HG03439 (cell line): ENCODE results near the gene MPPED2.
"Not testable (repeated sequence)": the region's sequence is repeated elsewhere in the genome, so short reads cannot be mapped to it uniquely, and the experiment has no call there.

ENCODE experiments used
- ATAC-seq: cut with Tn5 transposase; IDR thresholded peaks from one replicate; pipeline ENCODE4 v1.9.1; 2021; ENCODE audit warnings: mild to moderate bottlenecking, moderate library complexity; ENCODE audit not compliant: unreplicated experiment

Gene MPPED2

DNA sequence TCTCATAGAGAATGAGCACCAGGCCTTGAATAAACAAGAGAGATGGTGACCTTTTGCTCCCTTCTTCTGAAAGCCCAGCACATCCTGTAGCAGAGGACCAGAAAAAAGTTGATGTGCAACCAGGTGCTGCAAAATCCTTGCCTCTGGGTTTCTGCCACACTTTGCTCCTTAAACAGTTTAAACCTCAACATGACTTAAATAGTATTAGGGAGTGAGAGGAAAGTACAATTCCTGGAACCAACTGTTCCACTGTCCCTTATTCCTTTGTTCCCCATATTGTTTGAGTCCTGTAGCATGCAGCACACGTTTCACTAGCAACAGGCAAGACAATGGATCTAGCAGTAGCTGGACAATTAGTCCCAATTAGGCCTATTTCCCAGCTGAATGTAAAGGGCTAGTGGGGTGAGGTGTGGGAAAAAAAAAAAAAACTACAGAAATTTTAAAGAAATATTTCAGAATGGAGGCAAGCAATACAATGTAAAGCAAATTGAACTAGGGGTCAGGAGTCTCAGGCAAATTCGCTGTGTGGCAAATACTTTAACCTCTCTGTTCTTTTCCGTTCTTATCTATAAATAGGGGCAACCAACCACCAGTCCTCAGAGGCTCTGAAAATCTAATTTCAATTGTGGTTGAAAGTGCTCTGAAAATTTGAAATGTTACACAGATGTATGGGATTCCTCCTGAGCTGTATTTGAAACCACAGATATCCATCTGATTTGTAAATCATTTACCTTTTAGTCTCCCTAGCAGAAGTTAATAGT is 6.6 kb downstream of the MPPED2 start:
- ATAC-seq, result no peak

- no peak for ATAC-seq
Measured at GRCh38 chr11:30578406-30578805, 7.7 kb downstream of the MPPED2 start.

GRCh38 chr11:30573951-30574350 is 12.2 kb downstream of the MPPED2 start:
- no peak for ATAC-seq

- ATAC-seq, result no peak
Measured at GRCh38 chr11:30568931-30569330, 17.2 kb downstream of the MPPED2 start.

- ATAC-seq, result no peak
Measured at GRCh38 chr11:30567644-30568043, 18.5 kb downstream of the MPPED2 start.

DNA sequence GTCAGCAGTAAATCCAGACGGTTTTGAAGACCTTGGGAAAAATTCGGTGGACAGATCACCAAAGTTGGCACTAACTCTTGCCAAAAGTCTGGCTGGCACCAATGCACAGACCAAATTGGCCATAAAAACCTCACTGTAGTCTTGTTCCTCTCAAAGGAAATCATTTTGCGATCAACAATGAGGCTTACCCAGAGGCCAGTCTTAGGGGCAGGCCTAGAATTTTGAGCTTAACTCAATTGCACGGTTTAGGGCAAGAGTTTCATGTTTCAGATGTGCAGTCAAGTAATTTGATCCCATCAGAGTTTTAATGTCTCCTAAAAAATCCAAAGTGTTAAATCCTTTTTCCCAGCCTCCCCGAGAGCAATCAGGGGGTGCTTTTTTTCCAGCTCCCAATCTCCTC is 19.0 kb downstream of the MPPED2 start:
- ATAC-seq, result no peak

DNA sequence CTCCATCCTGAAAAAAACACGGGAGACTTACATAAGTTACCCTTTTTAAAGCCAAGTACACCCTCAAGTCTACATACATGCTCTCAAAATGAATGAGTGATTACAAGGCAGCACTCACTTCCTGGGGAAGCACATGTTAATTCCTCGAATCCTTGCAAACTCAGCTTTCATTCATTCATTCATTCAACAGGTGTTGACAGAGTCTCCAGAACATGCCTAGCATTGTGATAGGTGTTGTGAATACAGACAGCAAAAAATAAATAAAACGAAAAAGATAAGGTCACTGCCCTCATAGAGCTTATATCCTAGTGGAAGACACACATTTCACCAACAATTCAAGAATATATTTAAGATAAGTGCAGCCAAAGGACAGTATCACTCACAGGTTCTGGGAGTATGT is 19.7 kb downstream of the MPPED2 start:
- ATAC-seq, result no peak

DNA sequence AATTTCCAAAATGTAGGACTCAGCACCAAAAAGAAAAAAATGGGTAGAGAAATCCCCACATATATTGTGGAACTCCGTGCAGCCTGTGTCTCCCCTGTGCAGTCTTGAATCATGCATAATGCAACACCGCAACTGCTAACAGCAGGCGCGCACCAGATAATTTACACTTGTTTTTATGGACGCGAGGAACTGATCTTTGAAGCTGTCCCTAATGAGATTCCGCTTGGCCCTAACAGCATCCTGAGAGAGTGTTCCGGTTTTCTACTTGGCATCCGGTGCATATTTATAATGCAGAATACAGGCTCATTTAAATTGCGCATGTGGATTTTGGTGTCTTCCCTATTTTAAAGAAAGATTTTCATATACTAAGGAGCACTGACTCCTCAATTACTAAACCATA is 21.1 kb downstream of the MPPED2 start:
- ATAC-seq, result no peak

- ATAC-seq, result no peak
Measured at GRCh38 chr11:30561691-30562415, 24.3 kb downstream of the MPPED2 start.

DNA sequence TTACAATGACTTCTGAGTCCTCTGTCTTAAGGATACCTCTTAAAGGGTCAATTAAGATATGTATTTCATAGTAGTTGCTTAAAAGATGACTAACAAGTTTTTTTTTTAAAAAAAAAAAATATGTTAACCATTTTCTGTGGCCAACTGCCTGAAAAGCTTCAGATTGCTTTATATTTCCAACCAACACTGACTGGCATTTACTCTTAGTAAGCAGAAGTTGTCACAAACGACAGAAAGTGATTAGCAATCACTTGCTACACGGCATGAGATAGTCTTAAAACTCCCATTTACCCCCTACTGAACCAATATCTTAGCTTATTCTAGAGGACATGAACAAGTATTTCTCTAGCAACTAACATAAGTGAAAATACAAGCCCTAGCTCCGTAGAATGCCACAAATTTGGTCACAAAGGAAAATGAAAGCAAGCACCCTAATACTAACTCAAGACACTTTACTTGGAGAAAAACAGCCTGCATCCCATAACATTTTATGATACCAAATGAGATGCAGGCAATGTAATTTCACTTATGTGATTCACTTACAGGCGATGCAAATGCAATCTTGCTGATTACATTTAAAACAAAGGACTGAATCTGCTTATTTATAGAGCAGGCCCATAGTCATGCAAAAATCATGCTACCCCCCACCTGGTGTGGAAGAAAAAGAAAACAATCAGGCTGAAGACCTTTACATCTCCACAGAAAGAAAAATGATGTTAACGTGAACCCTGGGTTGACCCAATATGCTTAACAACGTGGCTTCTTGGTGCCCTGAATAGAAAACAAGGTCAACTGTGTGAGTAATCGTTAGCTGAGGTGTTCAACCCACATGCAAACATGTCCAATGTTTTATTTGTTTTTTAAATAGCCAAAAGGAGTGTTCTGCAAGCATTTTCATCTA is 25.7 kb downstream of the MPPED2 start:
- no peak for ATAC-seq

- ATAC-seq, result no peak
Measured at GRCh38 chr11:30559004-30559403, 27.1 kb downstream of the MPPED2 start.

GRCh38 chr11:30554587-30554986 is 31.6 kb downstream of the MPPED2 start:
- ATAC-seq, result not testable (repeated sequence)

GRCh38 chr11:30553521-30554110 is 32.5 kb downstream of the MPPED2 start:
- ATAC-seq, result no peak

- no peak for ATAC-seq
Measured at GRCh38 chr11:30552839-30553238, 33.3 kb downstream of the MPPED2 start.

DNA sequence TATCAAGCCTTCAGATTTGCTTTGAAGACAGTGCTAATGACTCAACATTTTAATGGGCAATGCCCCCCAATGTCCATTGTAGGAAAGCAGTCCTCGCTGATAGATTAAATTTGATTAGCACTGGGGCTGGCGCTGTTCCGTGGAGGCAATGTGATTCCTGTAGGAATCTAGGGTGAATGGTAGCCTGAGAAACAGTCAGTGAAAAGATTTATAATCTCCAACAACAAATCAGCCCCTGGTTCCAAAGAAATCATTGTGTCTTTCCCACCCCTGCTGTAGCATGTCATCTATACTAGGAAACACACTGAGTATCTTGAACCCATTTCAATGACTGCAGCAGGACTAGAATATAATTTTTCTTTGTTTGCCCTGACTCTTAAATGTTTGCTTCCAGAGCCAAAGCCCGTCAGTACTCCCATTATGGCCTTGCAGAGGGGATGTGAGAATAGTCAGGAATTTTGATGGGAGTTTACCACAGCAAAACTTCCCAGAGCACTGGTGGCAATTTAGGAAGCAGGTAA is 36.1 kb downstream of the MPPED2 start:
- ATAC-seq, result no peak

- no peak for ATAC-seq
Measured at GRCh38 chr11:30549565-30549964, 36.6 kb downstream of the MPPED2 start.

DNA sequence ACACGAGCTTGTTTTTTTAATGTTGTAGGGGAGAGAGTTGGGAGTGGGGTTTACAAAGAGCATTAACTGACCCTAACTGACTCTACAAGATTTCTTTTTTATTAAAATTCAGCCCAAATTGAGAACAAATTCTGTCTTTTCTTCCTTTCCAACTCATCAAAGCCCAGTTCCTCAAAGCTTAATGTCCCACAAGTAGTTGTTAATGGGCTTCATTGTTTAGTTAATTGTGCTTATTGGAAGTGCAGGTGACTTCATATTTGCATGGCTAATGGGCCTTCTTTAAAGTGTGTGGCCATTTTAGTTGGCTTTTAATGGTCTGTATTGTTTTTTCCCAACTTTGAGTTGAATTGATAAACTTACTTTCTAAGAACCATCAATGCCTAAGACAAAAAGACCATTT is 39.8 kb downstream of the MPPED2 start:
- ATAC-seq, result no peak

DNA sequence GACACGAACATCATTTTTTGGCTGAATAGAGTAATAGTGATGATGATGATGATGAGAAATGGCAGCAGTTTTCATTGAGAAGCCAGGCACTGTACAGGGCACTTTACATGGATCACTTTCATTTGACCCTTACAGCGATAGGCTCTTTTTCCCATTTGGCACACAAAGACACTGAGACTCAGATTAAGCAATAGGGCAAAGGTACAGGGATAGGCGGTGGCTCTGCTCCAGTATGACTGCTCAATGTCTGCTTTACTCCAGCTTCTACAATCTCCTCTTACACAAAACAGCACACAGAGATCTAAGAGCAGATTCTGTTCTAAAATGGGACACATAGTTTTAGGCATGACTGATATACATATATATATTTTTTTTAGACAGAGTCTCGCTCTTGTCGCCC is 40.6 kb downstream of the MPPED2 start:
- ATAC-seq, result no peak

DNA sequence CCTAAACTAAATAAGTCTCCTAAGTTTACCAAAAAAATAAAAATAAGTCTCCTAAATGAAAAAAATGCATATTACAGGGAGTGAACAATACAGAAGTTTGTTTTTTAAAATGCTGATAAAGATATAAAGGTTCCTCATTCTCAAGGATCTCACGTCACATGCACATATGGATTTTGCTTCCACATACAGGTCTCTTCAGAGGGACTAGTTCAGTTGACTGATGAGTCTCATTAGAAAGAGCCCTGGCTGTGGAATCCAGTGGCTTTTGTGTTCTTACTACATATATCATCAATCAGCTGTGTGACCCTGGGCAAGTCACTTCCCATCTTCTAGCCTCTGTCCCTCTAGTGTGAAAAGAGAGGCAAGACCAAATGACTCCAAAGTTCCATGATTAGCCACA is 43.1 kb downstream of the MPPED2 start:
- no peak for ATAC-seq

GRCh38 chr11:30540781-30541180 is 45.4 kb downstream of the MPPED2 start:
- ATAC-seq, result no peak

DNA sequence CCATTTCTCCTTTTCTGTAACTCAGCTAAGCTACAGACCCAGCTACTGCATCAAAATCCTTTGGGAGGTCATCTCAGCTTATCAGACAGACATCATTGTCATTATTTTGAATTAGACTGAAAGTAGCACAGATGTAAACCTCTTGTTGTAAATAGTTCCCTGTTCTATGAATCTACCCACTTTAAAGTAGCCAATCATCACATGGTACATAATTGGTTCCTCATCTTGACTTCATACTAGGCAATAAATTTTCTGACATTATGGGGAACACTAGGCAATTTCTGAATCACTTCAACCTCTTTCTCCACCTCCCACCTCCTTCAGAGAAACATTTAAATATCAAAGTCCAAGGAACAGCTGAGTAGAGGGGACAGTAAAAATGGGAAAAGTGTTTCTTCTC is 47.9 kb downstream of the MPPED2 start:
- no peak for ATAC-seq
